ENCODE data around the gene C2orf69.

The C2orf69 gene

DNA sequence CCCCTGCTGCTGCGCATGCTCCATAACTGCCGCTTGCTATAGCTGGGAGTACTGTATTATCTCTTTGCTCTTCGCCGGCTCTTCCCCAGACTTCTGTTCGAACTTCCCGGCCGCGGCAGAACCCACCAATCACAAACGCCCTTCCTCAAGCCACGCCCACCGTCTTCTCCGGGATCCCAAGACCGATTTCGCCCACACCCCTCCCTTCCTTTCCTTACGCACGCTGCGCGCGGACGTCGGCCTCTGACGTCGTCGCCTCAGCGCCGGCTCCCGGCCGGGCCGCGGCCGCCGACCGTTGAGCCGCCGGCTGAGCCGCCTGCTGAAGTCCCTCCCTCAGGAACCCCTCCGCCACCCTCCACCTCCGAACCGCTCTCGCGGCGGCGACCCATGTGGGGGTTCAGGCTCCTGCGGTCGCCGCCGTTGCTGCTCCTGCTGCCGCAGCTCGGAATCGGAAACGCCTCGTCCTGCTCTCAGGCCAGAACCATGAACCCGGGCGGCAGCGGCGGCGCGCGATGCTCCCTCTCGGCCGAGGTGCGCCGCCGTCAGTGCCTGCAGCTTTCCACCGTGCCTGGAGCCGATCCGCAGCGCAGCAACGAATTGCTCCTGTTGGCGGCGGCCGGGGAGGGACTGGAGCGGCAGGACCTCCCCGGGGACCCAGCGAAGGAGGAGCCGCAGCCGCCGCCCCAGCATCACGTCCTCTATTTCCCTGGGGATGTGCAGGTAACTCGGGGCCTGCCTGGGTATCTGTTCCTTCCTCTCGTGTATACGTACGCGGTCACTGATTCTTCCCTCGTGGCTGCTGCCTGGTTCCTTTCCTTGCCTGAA lies at the start of gene C2orf69:
C2orf69 (plus strand) TSS at position 242 of the 825 bp plus-strand sequence; CDS start at position 388, 146 bp downstream.
- H3K4me3 ChIP-seq (ENCODE audit: low read length), result peak within 1 kb of the TSS; percentile 97
- H3K79me2 ChIP-seq (ENCODE audit: low read length), result peaks cover 47% of the 10 kb centered on the region
- peaks cover 16% of the 10 kb centered on the region for H4K20me1 ChIP-seq (ENCODE audit: insufficient read depth, low read length)
- TF ChIP-seq EZH2phosphoT487 (IDR thresholded peaks at IDR 0.05; ENCODE audit: low read depth), result no peak
- TF ChIP-seq, protein P1, sequence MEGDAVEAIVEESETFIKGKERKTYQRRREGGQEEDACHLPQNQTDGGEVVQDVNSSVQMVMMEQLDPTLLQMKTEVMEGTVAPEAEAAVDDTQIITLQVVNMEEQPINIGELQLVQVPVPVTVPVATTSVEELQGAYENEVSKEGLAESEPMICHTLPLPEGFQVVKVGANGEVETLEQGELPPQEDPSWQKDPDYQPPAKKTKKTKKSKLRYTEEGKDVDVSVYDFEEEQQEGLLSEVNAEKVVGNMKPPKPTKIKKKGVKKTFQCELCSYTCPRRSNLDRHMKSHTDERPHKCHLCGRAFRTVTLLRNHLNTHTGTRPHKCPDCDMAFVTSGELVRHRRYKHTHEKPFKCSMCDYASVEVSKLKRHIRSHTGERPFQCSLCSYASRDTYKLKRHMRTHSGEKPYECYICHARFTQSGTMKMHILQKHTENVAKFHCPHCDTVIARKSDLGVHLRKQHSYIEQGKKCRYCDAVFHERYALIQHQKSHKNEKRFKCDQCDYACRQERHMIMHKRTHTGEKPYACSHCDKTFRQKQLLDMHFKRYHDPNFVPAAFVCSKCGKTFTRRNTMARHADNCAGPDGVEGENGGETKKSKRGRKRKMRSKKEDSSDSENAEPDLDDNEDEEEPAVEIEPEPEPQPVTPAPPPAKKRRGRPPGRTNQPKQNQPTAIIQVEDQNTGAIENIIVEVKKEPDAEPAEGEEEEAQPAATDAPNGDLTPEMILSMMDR (IDR thresholded peaks at IDR 0.05; ENCODE audit: low read depth, low read length), result no peak
- H3K36me3 ChIP-seq (replicated peaks; ENCODE audit: low read depth, low read length), result peaks cover 26% of the 10 kb centered on the region
- peak within 1 kb of the TSS; percentile 68 for H2AFZ ChIP-seq (ENCODE audit: low read depth, low read length)
- H3K27me3 ChIP-seq (ENCODE audit: low read depth, low read length), result no peaks in the 10 kb centered on the region
- no peaks in the 10 kb centered on the region for H3K9me3 ChIP-seq (ENCODE audit: insufficient read depth, low read length)
- H3K4me1 ChIP-seq (ENCODE audit: low read length), result peaks cover 24% of the 10 kb centered on the region
- peak within 1 kb of the TSS; percentile 75 for H3K27ac ChIP-seq (ENCODE audit: low read length)
- peak within 1 kb of the TSS; percentile 78 for H3K4me2 ChIP-seq (ENCODE audit: low read length)
- H3K9ac ChIP-seq (ENCODE audit: low read length), result peak within 1 kb of the TSS; percentile 91

GRCh38 chr2:199862788-199863187 lies 48.3 kb upstream of the C2orf69 start:
- no peaks in the 10 kb centered on the region for H3K9me3 ChIP-seq (ENCODE audit: insufficient read depth, low read length)
- H3K4me1 ChIP-seq (ENCODE audit: low read length), result peaks cover 3% of the 10 kb centered on the region; the same call in 1 of the 2 replicates
- H3K9ac ChIP-seq (ENCODE audit: low read length), result no peak overlapping the region
- H4K20me1 ChIP-seq (ENCODE audit: insufficient read depth, low read length), result no peaks in the 10 kb centered on the region
- H3K27ac ChIP-seq (ENCODE audit: low read length), result no peak overlapping the region
- H3K4me3 ChIP-seq (ENCODE audit: low read length), result no peak overlapping the region
- TF ChIP-seq EZH2phosphoT487 (IDR thresholded peaks at IDR 0.05; ENCODE audit: low read depth), result no peak
- TF ChIP-seq, protein P1 (IDR thresholded peaks at IDR 0.05; ENCODE audit: low read depth, low read length), result no peak
- H3K79me2 ChIP-seq (ENCODE audit: low read length), result no peaks in the 10 kb centered on the region
- H3K36me3 ChIP-seq (replicated peaks; ENCODE audit: low read depth, low read length), result no peaks in the 10 kb centered on the region
- H3K4me2 ChIP-seq (ENCODE audit: low read length), result no peak overlapping the region
- no peak overlapping the region for H2AFZ ChIP-seq (ENCODE audit: low read depth, low read length)
- 0 out of 2 replicates have a peak, but pooled peaks cover 3% of the 10 kb centered on the region for H3K27me3 ChIP-seq (ENCODE audit: low read depth, low read length)

GRCh38 chr2:199865905-199866304 lies 45.2 kb upstream of the C2orf69 start:
- H3K4me2 ChIP-seq (ENCODE audit: low read length), result no peak overlapping the region
- no peak overlapping the region for H3K27ac ChIP-seq (ENCODE audit: low read length)
- no peaks in the 10 kb centered on the region for H4K20me1 ChIP-seq (ENCODE audit: insufficient read depth, low read length)
- no peaks in the 10 kb centered on the region for H3K79me2 ChIP-seq (ENCODE audit: low read length)
- peaks cover 3% of the 10 kb centered on the region; the same call in 1 of the 2 replicates for H3K4me1 ChIP-seq (ENCODE audit: low read length)
- H3K9ac ChIP-seq (ENCODE audit: low read length), result no peak overlapping the region
- TF ChIP-seq, protein P1 (IDR thresholded peaks at IDR 0.05; ENCODE audit: low read depth, low read length), result no peak
- no peak for TF ChIP-seq EZH2phosphoT487 (IDR thresholded peaks at IDR 0.05; ENCODE audit: low read depth)
- H3K36me3 ChIP-seq (replicated peaks; ENCODE audit: low read depth, low read length), result no peaks in the 10 kb centered on the region
- no peaks in the 10 kb centered on the region for H3K9me3 ChIP-seq (ENCODE audit: insufficient read depth, low read length)
- H3K4me3 ChIP-seq (ENCODE audit: low read length), result no peak overlapping the region
- H2AFZ ChIP-seq (ENCODE audit: low read depth, low read length), result no peak overlapping the region
- H3K27me3 ChIP-seq (ENCODE audit: low read depth, low read length), result 0 out of 2 replicates have a peak, but pooled peaks cover 6% of the 10 kb centered on the region

DNA sequence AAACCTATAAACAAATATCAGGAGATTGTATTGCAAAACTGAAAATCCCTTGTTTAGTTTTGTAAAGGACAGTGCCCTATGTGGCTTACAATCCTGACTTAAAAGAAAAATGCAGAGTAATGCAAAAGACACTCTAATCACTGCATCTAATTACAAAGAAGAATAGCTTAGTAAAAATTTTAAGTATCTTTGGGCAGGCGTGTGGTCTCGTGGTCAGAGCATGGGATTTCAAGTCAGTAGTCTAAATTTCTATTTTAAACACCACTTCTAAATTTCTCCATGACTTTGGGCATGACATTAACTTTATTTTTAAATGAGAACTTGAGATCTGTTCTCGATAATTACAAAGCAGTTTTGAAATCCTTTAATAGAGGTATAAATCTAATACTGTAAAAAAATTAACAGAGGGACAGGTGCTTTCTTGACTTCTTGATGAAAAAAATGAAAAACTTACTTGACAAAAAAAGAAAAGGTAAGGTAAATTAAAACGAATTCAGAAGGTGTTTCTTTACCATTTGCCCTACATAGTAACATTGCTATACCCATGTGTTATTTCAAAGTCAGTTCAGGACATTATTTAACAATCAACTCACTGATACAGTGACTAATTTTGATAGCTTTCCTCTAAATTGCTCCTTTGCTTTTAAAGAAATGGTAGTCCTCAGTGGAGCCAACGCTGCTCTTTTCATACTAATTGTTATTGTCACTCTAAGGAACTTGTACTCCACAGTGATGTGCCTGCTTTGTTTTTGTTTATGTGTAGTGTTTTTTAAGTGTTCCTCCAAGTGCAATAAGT lies 42.5 kb upstream of the C2orf69 start:
- H2AFZ ChIP-seq (ENCODE audit: low read depth, low read length), result no peak overlapping the region
- no peak overlapping the region for H3K9ac ChIP-seq (ENCODE audit: low read length)
- H3K4me2 ChIP-seq (ENCODE audit: low read length), result no peak overlapping the region
- H3K27ac ChIP-seq (ENCODE audit: low read length), result no peak overlapping the region
- TF ChIP-seq, protein P1 (IDR thresholded peaks at IDR 0.05; ENCODE audit: low read depth, low read length), result no peak
- TF ChIP-seq EZH2phosphoT487 (IDR thresholded peaks at IDR 0.05; ENCODE audit: low read depth), result no peak
- no peaks in the 10 kb centered on the region for H3K79me2 ChIP-seq (ENCODE audit: low read length)
- no peaks in the 10 kb centered on the region for H4K20me1 ChIP-seq (ENCODE audit: insufficient read depth, low read length)
- H3K9me3 ChIP-seq (ENCODE audit: insufficient read depth, low read length), result no peaks in the 10 kb centered on the region
- 0 out of 2 replicates have a peak, but pooled peaks cover 3% of the 10 kb centered on the region for H3K27me3 ChIP-seq (ENCODE audit: low read depth, low read length)
- H3K4me1 ChIP-seq (ENCODE audit: low read length), result no peaks in the 10 kb centered on the region
- H3K4me3 ChIP-seq (ENCODE audit: low read length), result no peak overlapping the region
- H3K36me3 ChIP-seq (replicated peaks; ENCODE audit: low read depth, low read length), result no peaks in the 10 kb centered on the region
